ENCODE data around the gene MTF1.
"Not testable (repeated sequence)": the region's sequence is repeated elsewhere in the genome, so short reads cannot be mapped to it uniquely, and the experiment has no call there.

MTF1 gene

GRCh38 chr1:37793773-37794371 is 65.5 kb downstream of the MTF1 start, which contains the start of gene MANEAL:
MANEAL (plus strand) TSS chr1:37793847; CDS start chr1:37794183, 336 bp downstream.
- TF ChIP-seq CTCF (IDR thresholded peaks at IDR 0.05; ENCODE audit: insufficient read depth, low read depth, low read length, missing control alignments): no peak
- peak within 1 kb of the TSS; percentile 27 for H3K4me3 ChIP-seq (ENCODE audit: low read length)
- peak; percentile 65 for DNase-seq (ENCODE audit: low read depth)

GRCh38 chr1:37792943-37793686 is 66.3 kb downstream of the MTF1 start:
- TF ChIP-seq CTCF (IDR thresholded peaks at IDR 0.05; ENCODE audit: insufficient read depth, low read depth, low read length, missing control alignments): no peak
- no peak overlapping the region for H3K4me3 ChIP-seq (ENCODE audit: low read length)
- no peak for DNase-seq (ENCODE audit: low read depth)

- no peak overlapping the region for H3K4me3 ChIP-seq (ENCODE audit: low read length)
- no peak for DNase-seq (ENCODE audit: low read depth)
- no peak for TF ChIP-seq CTCF (IDR thresholded peaks at IDR 0.05; ENCODE audit: insufficient read depth, low read depth, low read length, missing control alignments)
Measured at GRCh38 chr1:37782491-37782890, 76.9 kb downstream of the MTF1 start.

- no peak for TF ChIP-seq CTCF (IDR thresholded peaks at IDR 0.05; ENCODE audit: insufficient read depth, low read depth, low read length, missing control alignments)
- DNase-seq (ENCODE audit: low read depth): no peak
- no peak overlapping the region for H3K4me3 ChIP-seq (ENCODE audit: low read length)
Measured at GRCh38 chr1:37778654-37779053, 80.7 kb downstream of the MTF1 start.

- TF ChIP-seq CTCF (IDR thresholded peaks at IDR 0.05; ENCODE audit: insufficient read depth, low read depth, low read length, missing control alignments): no peak
- no peak for DNase-seq (ENCODE audit: low read depth)
- H3K4me3 ChIP-seq (ENCODE audit: low read length): no peak overlapping the region
Measured at GRCh38 chr1:37776946-37777516, 82.4 kb downstream of the MTF1 start.

GRCh38 chr1:37771440-37771839 is 88.0 kb downstream of the MTF1 start:
- DNase-seq (ENCODE audit: low read depth); H3K4me3 ChIP-seq (ENCODE audit: low read length): not testable (repeated sequence)

GRCh38 chr1:37767488-37767887 is 91.9 kb downstream of the MTF1 start:
- DNase-seq (ENCODE audit: low read depth): no peak

More at GRCh38 chr1:37767488-37767887, 91.9 kb downstream of the MTF1 start:
- no peak for TF ChIP-seq CTCF (IDR thresholded peaks at IDR 0.05; ENCODE audit: insufficient read depth, low read depth, low read length, missing control alignments)
- H3K4me3 ChIP-seq (ENCODE audit: low read length): no peak overlapping the region

All from epithelial cell of esophagus (primary cell).